Measurements from ENCODE around the gene SMPD2. TPM values are rescaled to one million over a fixed set of nuclear protein-coding genes. Genes with fewer than 3 reads are reported as not detected.

Gene SMPD2
- total and polyA plus RNA-seq, 2 experiments from 2014 or later = 5.6 to 10.9 TPM

GRCh38 chr6:109461733-109462526, 21.4 kb downstream of the SMPD2 start:
- H2AFZ ChIP-seq = no peak overlapping the region
- H3K27ac ChIP-seq (ENCODE audit: low read depth) = no peak overlapping the region
- peaks cover 6% of the 10 kb centered on the region; the same call in 1 of the 2 replicates for H3K79me2 ChIP-seq (replicated peaks; ENCODE audit: insufficient read depth)
- Mint-ChIP-seq H3K36me3 (ENCODE audit: low read depth) (peaks cover 61% of the 10 kb centered on the region), H3K4me1 (peaks cover 21% of the 10 kb centered on the region), H3K27ac (no peak overlapping the region), H3K9me3 (no peaks in the 10 kb centered on the region; the same call in 2 of the 3 replicates), H3K27me3 (ENCODE audit: insufficient read depth, low read depth, poor library complexity) (peaks cover 9% of the 10 kb centered on the region), H3K4me3 (no peak overlapping the region)
- ATAC-seq (no peak), DNase-seq (ENCODE audit: low spot score) (no peak)
- no peak overlapping the region for H3K4me3 ChIP-seq
- peaks cover 20% of the 10 kb centered on the region for H4K20me1 ChIP-seq (replicated peaks; ENCODE audit: insufficient read depth)
- H3K27me3 ChIP-seq (ENCODE audit: insufficient read depth) = no peaks in the 10 kb centered on the region
- H3K36me3 ChIP-seq (ENCODE audit: insufficient read depth) = peaks cover 47% of the 10 kb centered on the region
- TF ChIP-seq POLR2AphosphoS5 (IDR thresholded peaks at IDR 0.05; ENCODE audit: low read depth) (no peak), STAT1 (IDR thresholded peaks at IDR 0.05; ENCODE audit: unreplicated experiment) (no peak), ZNF462 (CRISPR knock-in tag; IDR thresholded peaks at IDR 0.05) (no peak), ZNF331 (CRISPR knock-in tag; IDR thresholded peaks at IDR 0.05; ENCODE audit: low read depth) (no peak), CREB1 (CRISPR knock-in tag; IDR thresholded peaks at IDR 0.05; ENCODE audit: low read depth) (no peak), EZH2phosphoT487 (IDR thresholded peaks at IDR 0.05; ENCODE audit: unreplicated experiment) (no peak), ZNF114 (CRISPR knock-in tag; IDR thresholded peaks at IDR 0.05) (no peak), ETS1 (IDR thresholded peaks at IDR 0.05) (no peak), EZH2 (IDR thresholded peaks at IDR 0.05; ENCODE audit: low read depth, unreplicated experiment) (no peak), CTCF (conservative IDR thresholded peaks at IDR 0.05; ENCODE audit: low read depth in 2 of 2) (no peak), NANOG (IDR thresholded peaks at IDR 0.05; ENCODE audit: borderline replicate concordance) (no peak), JUNB (IDR thresholded peaks at IDR 0.05; ENCODE audit: unreplicated experiment) (no peak), REST (IDR thresholded peaks at IDR 0.05; ENCODE audit: unreplicated experiment) (no peak)
- H3K4me1 ChIP-seq (ENCODE audit: insufficient read depth) = peaks cover 14% of the 10 kb centered on the region
- no peak overlapping the region for H3K4me2 ChIP-seq
- H3K9me2 ChIP-seq (ENCODE audit: insufficient read depth) = no peaks in the 10 kb centered on the region
- peaks cover 3% of the 10 kb centered on the region; the same call in 1 of the 2 replicates for H3F3A ChIP-seq (replicated peaks; ENCODE audit: low read depth)

Data from GM23338 (cell line).